ENCODE measurements around the gene MXRA7. TPM values are rescaled to one million over a fixed set of nuclear protein-coding genes. Genes with fewer than 3 reads are reported as not detected.

MXRA7 gene
- total and polyA plus RNA-seq, 2 experiments from 2014 or later = 101 to 164 TPM

DNA sequence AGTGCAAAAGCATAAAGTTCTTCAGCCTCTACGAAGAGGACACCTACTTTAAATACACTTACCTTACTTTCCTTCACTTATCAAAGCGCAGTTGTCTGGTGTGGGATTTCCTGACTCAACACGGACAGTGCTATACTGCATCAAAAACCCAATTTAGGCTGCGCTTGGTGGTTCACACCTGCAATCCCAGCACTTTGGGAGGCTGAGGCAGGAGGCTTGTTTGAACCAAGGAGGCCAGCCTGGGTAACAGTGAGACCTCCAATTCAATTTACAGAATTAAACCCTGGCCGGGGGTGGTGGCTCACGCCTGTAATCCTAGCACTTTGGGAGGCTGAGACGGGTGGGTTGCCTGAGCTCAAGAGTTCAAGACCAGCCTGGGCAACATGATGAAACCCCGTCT lies 11.5 kb upstream of the MXRA7 start:
- DNase-seq (ENCODE audit: low read depth in 1 of 2, low spot score in 1 of 2) = no peak
- Histone ChIP-seq H3K4me3 (no peak overlapping the region), H3K4me1 (ENCODE audit: low read depth) (peaks cover 11% of the 10 kb centered on the region), H3K27ac (no peak overlapping the region), H3K36me3 (peaks cover 59% of the 10 kb centered on the region), H3K27me3 (no peaks in the 10 kb centered on the region), H3K9me3 (ENCODE audit: low read depth) (no peaks in the 10 kb centered on the region)
- TF ChIP-seq, protein P1, sequence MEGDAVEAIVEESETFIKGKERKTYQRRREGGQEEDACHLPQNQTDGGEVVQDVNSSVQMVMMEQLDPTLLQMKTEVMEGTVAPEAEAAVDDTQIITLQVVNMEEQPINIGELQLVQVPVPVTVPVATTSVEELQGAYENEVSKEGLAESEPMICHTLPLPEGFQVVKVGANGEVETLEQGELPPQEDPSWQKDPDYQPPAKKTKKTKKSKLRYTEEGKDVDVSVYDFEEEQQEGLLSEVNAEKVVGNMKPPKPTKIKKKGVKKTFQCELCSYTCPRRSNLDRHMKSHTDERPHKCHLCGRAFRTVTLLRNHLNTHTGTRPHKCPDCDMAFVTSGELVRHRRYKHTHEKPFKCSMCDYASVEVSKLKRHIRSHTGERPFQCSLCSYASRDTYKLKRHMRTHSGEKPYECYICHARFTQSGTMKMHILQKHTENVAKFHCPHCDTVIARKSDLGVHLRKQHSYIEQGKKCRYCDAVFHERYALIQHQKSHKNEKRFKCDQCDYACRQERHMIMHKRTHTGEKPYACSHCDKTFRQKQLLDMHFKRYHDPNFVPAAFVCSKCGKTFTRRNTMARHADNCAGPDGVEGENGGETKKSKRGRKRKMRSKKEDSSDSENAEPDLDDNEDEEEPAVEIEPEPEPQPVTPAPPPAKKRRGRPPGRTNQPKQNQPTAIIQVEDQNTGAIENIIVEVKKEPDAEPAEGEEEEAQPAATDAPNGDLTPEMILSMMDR (IDR thresholded peaks at IDR 0.05; ENCODE audit: low read depth, low read length) = no peak

DNA sequence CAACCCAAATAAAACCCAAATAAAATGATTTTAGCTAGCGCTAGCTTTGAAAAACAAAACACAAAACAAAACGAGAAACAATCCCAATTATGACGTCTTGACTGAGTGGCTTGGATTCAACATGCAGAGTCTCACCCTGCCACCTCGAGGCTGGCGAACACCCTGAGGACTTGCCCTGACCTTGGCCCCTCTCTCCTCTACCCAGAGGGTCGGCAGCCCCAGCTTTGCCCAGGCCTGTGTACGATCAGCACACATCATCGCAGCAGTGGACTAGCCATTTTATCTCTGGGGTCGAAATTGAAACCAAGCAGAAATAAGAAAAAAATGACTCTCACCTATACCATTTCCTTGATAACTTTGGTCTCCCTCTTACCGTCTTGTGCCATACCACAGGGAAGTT lies 10.7 kb upstream of the MXRA7 start:
- no peak for DNase-seq (ENCODE audit: low read depth in 1 of 2, low spot score in 1 of 2)
- no peak overlapping the region for H3K4me3 ChIP-seq
- TF ChIP-seq, protein P1 (IDR thresholded peaks at IDR 0.05; ENCODE audit: low read depth, low read length) = no peak
- peaks cover 11% of the 10 kb centered on the region for H3K4me1 ChIP-seq (ENCODE audit: low read depth)
- H3K9me3 ChIP-seq (ENCODE audit: low read depth) = no peaks in the 10 kb centered on the region
- peaks cover 65% of the 10 kb centered on the region for H3K36me3 ChIP-seq
- no peaks in the 10 kb centered on the region for H3K27me3 ChIP-seq
- H3K27ac ChIP-seq = no peak overlapping the region

DNA sequence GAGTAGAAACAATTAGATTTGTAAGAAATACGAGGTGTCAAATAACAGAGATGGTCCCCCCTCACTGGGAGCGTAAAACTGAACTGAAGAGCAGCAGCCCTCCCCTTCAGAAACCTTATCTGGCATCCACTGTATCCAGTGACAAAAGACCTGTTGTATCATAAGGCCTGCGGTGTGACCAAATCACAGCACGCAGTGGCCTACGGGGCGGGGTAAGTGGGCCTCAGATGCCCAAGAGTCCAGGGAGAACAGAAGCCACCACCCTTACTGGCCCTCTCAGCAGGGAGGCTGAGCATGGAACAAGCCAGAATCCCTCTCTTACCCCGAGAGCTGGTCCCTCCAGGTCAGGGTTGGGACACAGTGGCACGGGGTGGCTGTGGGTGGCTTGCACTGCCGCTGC lies 10.2 kb upstream of the MXRA7 start:
- DNase-seq (ENCODE audit: low read depth in 1 of 2, low spot score in 1 of 2) = no peak
- Histone ChIP-seq H3K9me3 (ENCODE audit: low read depth) (no peaks in the 10 kb centered on the region), H3K36me3 (peaks cover 71% of the 10 kb centered on the region), H3K4me1 (ENCODE audit: low read depth) (peaks cover 11% of the 10 kb centered on the region), H3K4me3 (no peak overlapping the region), H3K27me3 (no peaks in the 10 kb centered on the region), H3K27ac (no peak overlapping the region)
- TF ChIP-seq, protein P1 (IDR thresholded peaks at IDR 0.05; ENCODE audit: low read depth, low read length) = no peak

DNA sequence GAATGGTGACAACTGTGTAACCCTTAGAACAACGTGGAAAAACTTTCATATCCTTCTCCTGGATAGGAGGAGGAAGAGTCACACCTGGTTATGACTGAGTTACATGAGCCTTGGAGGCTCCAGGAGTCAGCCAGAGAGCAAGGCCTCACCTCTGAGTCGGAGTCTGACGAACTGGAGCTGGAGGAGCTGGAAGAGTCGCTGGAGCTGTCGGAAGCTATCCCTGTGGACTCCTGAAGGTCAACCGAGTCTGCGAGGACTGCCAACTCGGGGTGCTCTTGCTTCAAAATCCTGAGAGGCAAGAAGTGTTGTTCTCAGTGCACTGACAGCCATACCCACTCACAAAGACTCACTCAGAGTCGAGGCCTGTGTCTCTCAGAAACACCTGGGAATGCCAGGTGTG lies 9.4 kb upstream of the MXRA7 start:
- H3K36me3 ChIP-seq = peaks cover 73% of the 10 kb centered on the region
- H3K27me3 ChIP-seq = no peaks in the 10 kb centered on the region
- no peak overlapping the region for H3K27ac ChIP-seq
- H3K4me1 ChIP-seq (ENCODE audit: low read depth) = peaks cover 9% of the 10 kb centered on the region
- no peaks in the 10 kb centered on the region for H3K9me3 ChIP-seq (ENCODE audit: low read depth)
- H3K4me3 ChIP-seq = no peak overlapping the region
- TF ChIP-seq, protein P1 (IDR thresholded peaks at IDR 0.05; ENCODE audit: low read depth, low read length) = no peak
- DNase-seq (ENCODE audit: low read depth in 1 of 2, low spot score in 1 of 2) = no peak

DNA sequence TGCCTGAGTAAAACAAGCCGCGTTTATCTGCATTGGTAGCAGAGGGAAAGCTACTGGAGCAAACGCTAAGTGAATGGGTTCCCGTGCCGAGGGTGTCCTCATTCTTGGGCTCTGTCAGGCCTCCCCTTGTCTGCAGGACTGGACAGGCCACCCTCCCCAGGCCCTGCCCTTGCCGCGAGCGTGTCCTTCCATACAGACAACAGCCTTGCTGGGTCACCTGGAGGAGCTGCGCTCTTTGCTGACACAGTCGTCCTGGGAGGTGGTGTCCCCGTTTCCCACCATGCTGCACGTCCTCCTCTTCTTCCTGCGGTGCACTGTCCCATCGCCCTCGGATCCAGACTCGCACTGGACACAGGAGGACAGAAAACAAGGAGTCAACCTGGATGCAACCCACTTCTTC lies 7.8 kb upstream of the MXRA7 start:
- Histone ChIP-seq H3K4me1 (ENCODE audit: low read depth) (peaks cover 17% of the 10 kb centered on the region), H3K27me3 (no peaks in the 10 kb centered on the region), H3K36me3 (peaks cover 63% of the 10 kb centered on the region), H3K9me3 (ENCODE audit: low read depth) (no peaks in the 10 kb centered on the region), H3K27ac (no peak overlapping the region), H3K4me3 (no peak overlapping the region)
- no peak for DNase-seq (ENCODE audit: low read depth in 1 of 2, low spot score in 1 of 2)
- TF ChIP-seq, protein P1 (IDR thresholded peaks at IDR 0.05; ENCODE audit: low read depth, low read length) = no peak

DNA sequence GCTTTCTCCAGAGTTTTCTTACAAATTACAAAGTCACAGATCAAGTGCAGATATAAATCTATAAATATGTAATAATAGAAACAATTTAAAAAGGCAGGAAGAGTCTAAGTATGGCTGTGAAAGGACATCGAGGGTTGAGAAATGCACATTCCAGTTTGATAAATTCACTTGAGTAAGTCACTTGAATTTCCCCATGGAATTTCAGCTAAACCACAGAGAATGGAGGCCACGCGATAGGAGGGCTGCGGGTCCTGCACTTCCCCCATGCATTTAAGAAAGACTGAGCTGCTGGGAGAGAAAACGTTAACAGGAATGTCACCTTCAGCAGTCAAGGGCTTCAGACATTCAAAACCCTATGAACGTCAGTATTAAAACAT lies 6.1 kb upstream of the MXRA7 start:
- TF ChIP-seq, protein P1 (IDR thresholded peaks at IDR 0.05; ENCODE audit: low read depth, low read length) = no peak
- H3K4me1 ChIP-seq (ENCODE audit: low read depth) = peaks cover 19% of the 10 kb centered on the region
- peak in 1 of 2 donors; percentile 98 for DNase-seq (ENCODE audit: low read depth in 1 of 2, low spot score in 1 of 2)

More for the DNA sequence above, 6.1 kb upstream of the MXRA7 start:
- Histone ChIP-seq H3K36me3 (peaks cover 58% of the 10 kb centered on the region), H3K4me3 (no peak overlapping the region), H3K27me3 (no peaks in the 10 kb centered on the region), H3K27ac (peak overlapping the region; percentile 76), H3K9me3 (ENCODE audit: low read depth) (no peaks in the 10 kb centered on the region)
